AG04450 (cell line): Measurements from ENCODE around the gene OR10G7. TPM values are rescaled to one million over a fixed set of nuclear protein-coding genes. Genes with fewer than 3 reads are reported as not detected.
A peak's percentile ranks its signal among the peaks of the same experiment; 100 is the strongest.

Experiments
- CTCF ChIA-PET: fragments of 300-600, 350-600 bp; formaldehyde crosslinking; extraction: SDS; loops from one replicate; lab custom pipeline; 2022; ENCODE audit warnings: antibody characterized with exemption, inconsistent platforms; lab: Charles Lee
- POLR2A ChIA-PET: fragments of 350-600 bp; formaldehyde crosslinking; extraction: SDS; loops from one replicate; lab custom pipeline; 2021; ENCODE audit warnings: antibody characterized with exemption, inconsistent platforms; lab: Yijun Ruan, JAX
- DNase-seq: peaks from one replicate; pipeline ENCODE4 v3.0.0-alpha.2; 2011; ENCODE audit warnings: low read depth, low spot score
- H3K27ac ChIP-seq: one replicate; pipeline ENCODE4 v1.5.1; 2012; ENCODE audit warnings: low read depth, low read length, control low read depth
- H3K27me3 ChIP-seq: one replicate; pipeline ENCODE4 v1.6.0; 2012; ENCODE audit warnings: low read length; ENCODE audit not compliant: control insufficient read depth, insufficient read depth
- H3K4me3 ChIP-seq: 2 replicates; pipeline ENCODE4 v1.5.1; 2011; ENCODE audit warnings: mild to moderate bottlenecking, low read depth, low read length, control low read depth
- H3K9me3 ChIP-seq: 2 replicates; pipeline ENCODE4 v1.5.1; 2012; ENCODE audit warnings: low read length; ENCODE audit not compliant: control insufficient read depth, insufficient read depth
- CTCF ChIP-seq: IDR thresholded peaks from 2 replicates; pipeline ENCODE4 v1.5.1; 2011; ENCODE audit warnings: low read depth, low read length, control low read depth, inconsistent platforms
- polyA plus RNA-seq: library from polyadenylated mRNA; depleted of rRNA; stranded (reverse); fragments of >200 nt; gene quantifications from 2 replicates; pipeline ENCODE4 v1.2.3, GENCODE V29; 2011

The OR10G7 gene
- polyA plus RNA-seq, 1 experiment: not detected

DNA sequence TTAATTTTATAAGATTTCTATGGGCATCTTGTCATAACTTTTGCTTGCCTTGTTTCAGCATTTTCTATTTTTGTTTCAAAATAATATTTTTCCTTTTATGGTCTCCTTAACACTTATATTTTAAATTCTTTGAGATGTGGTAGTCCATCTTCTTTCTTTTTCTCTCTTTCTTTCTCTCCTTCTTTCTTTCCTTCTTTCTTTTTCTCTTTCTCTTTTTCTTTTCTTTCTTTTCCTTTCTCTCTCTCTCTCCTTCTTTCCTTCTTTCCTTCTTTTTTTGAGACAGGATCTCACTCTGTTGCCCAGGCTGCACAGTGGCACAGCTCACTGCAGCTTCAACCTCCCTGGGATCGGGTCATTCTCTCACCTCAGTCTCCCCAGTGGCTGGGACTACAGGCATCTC is 36.1 kb upstream of the OR10G7 start:
- ChIA-PET CTCF (interaction anchor here (2.2 kb wide), 1 partner anchor 8 kb away, joined by 10 read pairs; no protein-coding TSS in a partner anchor), POLR2A (no interaction called here)
- Histone ChIP-seq H3K4me3 (no peak overlapping the region), H3K27ac (no peak overlapping the region), H3K27me3 (peaks cover 3% of the 10 kb centered on the region), H3K9me3 (no peaks in the 10 kb centered on the region)
- no peak for TF ChIP-seq CTCF
- no peak for DNase-seq

- no peak for DNase-seq
- CTCF ChIA-PET: interaction anchor here (0.5 to 1.1 kb wide), 3 partner anchors 254 to 762 kb away, joined by 3 to 4 read pairs (median 3); no protein-coding TSS in a partner anchor
- POLR2A ChIA-PET: interaction anchor here (1.0 kb wide), 1 partner anchor 39 kb away, joined by 6 read pairs; the partner anchor contains the start of gene VWA5A
Observed at GRCh38 chr11:124075841-124076651, 34.9 kb upstream of the OR10G7 start.

GRCh38 chr11:124075492-124075840 is 34.3 kb upstream of the OR10G7 start:
- POLR2A ChIA-PET: interaction anchor here (1.0 kb wide), 1 partner anchor 40 kb away, joined by 6 read pairs; the partner anchor contains the start of gene VWA5A
- DNase-seq: no peak
- TF ChIP-seq CTCF: no peak
- peaks cover 3% of the 10 kb centered on the region for H3K27me3 ChIP-seq
- H3K9me3 ChIP-seq: no peaks in the 10 kb centered on the region
- no peak overlapping the region for H3K4me3 ChIP-seq
- CTCF ChIA-PET: interaction anchor here (0.9 to 1.4 kb wide), 5 partner anchors 255 to 327 kb away, joined by 3 to 7 read pairs (median 4); no protein-coding TSS in a partner anchor
- H3K27ac ChIP-seq: no peak overlapping the region

More at GRCh38 chr11:124075841-124076651, 34.9 kb upstream of the OR10G7 start:
- TF ChIP-seq CTCF: no peak
- Histone ChIP-seq H3K27ac (no peak overlapping the region), H3K27me3 (peaks cover 3% of the 10 kb centered on the region), H3K4me3 (peak overlapping the region; percentile 56), H3K9me3 (no peaks in the 10 kb centered on the region)

GRCh38 chr11:124074554-124074953 is 33.4 kb upstream of the OR10G7 start:
- Histone ChIP-seq H3K9me3 (no peaks in the 10 kb centered on the region), H3K27me3 (peaks cover 3% of the 10 kb centered on the region), H3K4me3 (no peak overlapping the region), H3K27ac (no peak overlapping the region)
- ChIA-PET POLR2A (no interaction called here), CTCF (interaction anchor here (1.1 to 1.4 kb wide), 3 partner anchors 256 to 328 kb away, joined by 3 to 7 read pairs (median 4); no protein-coding TSS in a partner anchor)
- no peak for DNase-seq
- TF ChIP-seq CTCF: no peak

GRCh38 chr11:124072147-124072546 is 31.0 kb upstream of the OR10G7 start:
- H3K27ac ChIP-seq: no peak overlapping the region
- ChIA-PET POLR2A (no interaction called here), CTCF (interaction anchor here (0.5 to 5.1 kb wide), 48 partner anchors 8 to 794 kb away, joined by 3 to 152 read pairs (median 4); partner anchors contain the start of genes OR10D3 and VWA5A)
- no peaks in the 10 kb centered on the region for H3K9me3 ChIP-seq
- no peak for TF ChIP-seq CTCF
- DNase-seq: no peak
- no peak overlapping the region for H3K4me3 ChIP-seq
- peaks cover 6% of the 10 kb centered on the region for H3K27me3 ChIP-seq
